ENCODE results near the gene HHAT.

DNA sequence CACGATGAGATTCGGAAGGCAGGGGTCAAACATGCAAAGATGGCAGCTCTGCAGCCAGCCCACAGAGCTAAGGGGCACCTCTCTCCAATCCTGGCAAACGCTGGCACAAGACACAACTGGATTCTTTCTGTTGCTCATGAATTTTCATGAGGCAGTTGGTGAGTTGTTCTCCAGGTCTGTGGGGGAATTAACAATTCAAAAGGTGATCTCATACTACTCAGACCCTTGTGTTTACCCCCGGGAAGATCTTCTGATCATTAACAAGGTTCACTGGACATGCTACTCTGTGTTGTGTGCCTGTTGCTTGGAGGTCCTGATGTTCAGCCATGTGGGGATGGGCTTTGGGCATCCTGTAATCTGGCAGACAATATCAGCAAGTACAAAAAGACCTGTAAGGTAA is 128.9 kb downstream of the HHAT start:
- TF ChIP-seq, protein P1, sequence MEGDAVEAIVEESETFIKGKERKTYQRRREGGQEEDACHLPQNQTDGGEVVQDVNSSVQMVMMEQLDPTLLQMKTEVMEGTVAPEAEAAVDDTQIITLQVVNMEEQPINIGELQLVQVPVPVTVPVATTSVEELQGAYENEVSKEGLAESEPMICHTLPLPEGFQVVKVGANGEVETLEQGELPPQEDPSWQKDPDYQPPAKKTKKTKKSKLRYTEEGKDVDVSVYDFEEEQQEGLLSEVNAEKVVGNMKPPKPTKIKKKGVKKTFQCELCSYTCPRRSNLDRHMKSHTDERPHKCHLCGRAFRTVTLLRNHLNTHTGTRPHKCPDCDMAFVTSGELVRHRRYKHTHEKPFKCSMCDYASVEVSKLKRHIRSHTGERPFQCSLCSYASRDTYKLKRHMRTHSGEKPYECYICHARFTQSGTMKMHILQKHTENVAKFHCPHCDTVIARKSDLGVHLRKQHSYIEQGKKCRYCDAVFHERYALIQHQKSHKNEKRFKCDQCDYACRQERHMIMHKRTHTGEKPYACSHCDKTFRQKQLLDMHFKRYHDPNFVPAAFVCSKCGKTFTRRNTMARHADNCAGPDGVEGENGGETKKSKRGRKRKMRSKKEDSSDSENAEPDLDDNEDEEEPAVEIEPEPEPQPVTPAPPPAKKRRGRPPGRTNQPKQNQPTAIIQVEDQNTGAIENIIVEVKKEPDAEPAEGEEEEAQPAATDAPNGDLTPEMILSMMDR (optimal IDR thresholded peaks at IDR 0.05 in 1 of 3, IDR thresholded peaks at IDR 0.05 in 1 of 3, conservative IDR thresholded peaks at IDR 0.05 in 1 of 3; ENCODE audit: extremely low read depth in 1 of 3, insufficient read depth in 2 of 3, low read length in 3 of 3): no peak
- no peak for TF ChIP-seq EZH2 (IDR thresholded peaks at IDR 0.05; ENCODE audit: low read length)
